ENCODE measurements around the gene WDR74. TPM values are rescaled to one million over a fixed set of nuclear protein-coding genes. Genes with fewer than 3 reads are reported as not detected.

The WDR74 gene
- total RNA-seq, 2 donors from 2014 or later, result 17.8 to 26.8 TPM

DNA sequence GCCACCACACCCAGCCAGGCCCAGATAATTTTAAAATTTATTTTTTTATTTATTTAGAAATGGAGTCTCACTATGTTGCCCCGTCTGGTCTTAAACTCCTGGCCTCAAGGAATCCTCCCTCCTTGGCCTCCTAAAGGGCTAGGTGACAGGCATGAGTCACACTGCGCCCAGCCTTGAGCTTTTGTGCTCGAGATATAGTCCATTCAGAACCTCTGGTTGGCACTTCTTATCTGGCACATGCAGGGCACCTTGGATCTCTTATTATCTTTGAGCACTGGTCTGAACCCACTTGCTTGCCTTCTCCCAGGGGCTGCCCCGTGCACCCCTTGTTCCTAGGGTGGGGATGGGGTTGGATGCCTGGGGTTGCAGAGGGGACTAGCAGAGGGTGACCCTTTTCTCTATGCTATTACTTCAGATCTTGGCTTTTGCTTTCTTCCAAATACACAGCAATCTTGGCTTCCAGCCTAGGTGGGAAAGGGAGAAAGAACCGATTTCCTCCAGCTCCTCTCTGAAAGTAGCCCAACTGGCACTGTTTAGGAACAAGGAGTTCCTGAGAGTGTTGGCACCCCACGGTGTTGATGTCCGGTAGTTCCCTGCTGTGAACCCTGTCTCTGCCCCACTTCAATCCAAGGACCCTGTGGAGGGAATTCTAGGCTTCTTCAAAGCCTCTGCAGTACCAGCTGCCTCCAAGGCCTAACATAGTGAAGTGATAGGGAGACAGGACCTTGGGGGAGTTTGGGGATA is 40.0 kb upstream of the WDR74 start:
- Histone ChIP-seq H3K36me3 (peaks cover 21% of the 10 kb centered on the region), H3K9me3 (no peaks in the 10 kb centered on the region), H3K27me3 (no peaks in the 10 kb centered on the region), H3K4me1 (peaks cover 2 to 46% of the 10 kb centered on the region in 2 donors), H3K27ac (peak overlapping the region; percentile 98 to 100), H3K4me3 (peak overlapping the region in 1 of 2 donors; percentile 97)
- peak; percentile 62 for DNase-seq (ENCODE audit: low spot score)
- TF ChIP-seq, protein P1, sequence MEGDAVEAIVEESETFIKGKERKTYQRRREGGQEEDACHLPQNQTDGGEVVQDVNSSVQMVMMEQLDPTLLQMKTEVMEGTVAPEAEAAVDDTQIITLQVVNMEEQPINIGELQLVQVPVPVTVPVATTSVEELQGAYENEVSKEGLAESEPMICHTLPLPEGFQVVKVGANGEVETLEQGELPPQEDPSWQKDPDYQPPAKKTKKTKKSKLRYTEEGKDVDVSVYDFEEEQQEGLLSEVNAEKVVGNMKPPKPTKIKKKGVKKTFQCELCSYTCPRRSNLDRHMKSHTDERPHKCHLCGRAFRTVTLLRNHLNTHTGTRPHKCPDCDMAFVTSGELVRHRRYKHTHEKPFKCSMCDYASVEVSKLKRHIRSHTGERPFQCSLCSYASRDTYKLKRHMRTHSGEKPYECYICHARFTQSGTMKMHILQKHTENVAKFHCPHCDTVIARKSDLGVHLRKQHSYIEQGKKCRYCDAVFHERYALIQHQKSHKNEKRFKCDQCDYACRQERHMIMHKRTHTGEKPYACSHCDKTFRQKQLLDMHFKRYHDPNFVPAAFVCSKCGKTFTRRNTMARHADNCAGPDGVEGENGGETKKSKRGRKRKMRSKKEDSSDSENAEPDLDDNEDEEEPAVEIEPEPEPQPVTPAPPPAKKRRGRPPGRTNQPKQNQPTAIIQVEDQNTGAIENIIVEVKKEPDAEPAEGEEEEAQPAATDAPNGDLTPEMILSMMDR (IDR thresholded peaks at IDR 0.05), result no peak

DNA sequence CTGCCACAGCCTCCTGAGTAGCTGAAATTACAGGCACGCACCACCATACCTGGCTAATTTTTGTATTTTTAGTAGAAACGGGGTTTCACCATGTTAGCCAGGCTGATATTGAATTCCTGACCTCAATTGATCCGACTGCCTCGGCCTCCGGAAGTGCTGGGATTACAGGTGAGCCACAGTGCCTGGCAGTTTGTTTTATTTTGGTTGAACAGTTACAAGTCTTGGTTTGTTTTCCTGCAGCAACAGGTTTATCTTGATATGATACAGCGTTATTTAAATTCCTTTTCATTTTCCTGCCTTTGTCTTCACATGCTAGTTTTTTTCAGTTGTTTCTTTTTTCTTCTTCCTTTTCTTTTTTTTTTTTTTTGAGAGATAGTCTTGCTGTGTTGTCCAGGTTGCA is 37.3 kb upstream of the WDR74 start:
- Histone ChIP-seq H3K4me1 (peaks cover 2 to 19% of the 10 kb centered on the region in 2 donors), H3K9me3 (no peaks in the 10 kb centered on the region), H3K36me3 (no peaks in the 10 kb centered on the region), H3K27me3 (no peaks in the 10 kb centered on the region), H3K4me3 (no peak overlapping the region), H3K27ac (no peak overlapping the region)
- TF ChIP-seq, protein P1 (IDR thresholded peaks at IDR 0.05), result no peak
- DNase-seq (ENCODE audit: low spot score), result no peak

DNA sequence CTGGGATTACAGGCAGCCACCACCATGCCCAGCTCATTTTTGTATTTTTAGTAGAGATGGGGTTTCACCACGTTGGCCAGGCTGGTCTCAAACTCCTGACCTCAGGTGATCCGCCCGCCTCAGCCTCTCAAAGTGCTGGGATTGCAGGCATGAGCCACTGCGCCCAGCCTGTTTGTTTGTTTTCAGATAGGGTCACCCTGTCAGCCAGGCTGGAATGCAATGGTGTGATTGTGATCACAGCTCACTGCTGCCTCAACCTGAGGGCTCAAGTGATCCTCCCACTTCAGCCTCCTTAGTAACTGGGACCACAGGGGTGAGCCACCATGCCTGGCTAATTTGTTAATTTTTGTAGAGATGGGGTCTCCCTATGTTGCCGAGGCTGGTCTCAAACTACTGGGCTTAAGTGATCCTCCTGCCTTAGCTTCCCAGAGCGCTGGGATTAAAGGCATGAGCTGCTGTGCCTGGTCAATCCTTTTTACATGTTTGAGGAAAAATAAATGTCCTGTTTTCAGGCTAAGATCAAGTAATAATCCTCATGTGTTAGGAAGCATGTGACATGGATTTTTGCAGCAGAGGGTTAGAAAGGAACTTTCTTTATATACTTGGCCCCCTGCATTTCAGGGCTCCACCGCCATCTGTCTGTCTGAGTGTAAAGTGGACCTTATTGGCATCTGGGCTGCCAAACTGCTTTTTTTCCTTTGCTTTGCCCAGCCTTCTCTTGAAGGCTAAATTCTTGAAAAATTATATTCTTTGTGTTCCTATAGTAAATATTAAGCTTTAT is 36.5 kb upstream of the WDR74 start:
- no peak for DNase-seq (ENCODE audit: low spot score)
- Histone ChIP-seq H3K4me1 (peaks cover 2 to 18% of the 10 kb centered on the region in 2 donors), H3K27ac (no peak overlapping the region), H3K4me3 (no peak overlapping the region), H3K27me3 (no peaks in the 10 kb centered on the region), H3K36me3 (no peaks in the 10 kb centered on the region), H3K9me3 (no peaks in the 10 kb centered on the region)
- TF ChIP-seq, protein P1 (IDR thresholded peaks at IDR 0.05), result no peak

DNA sequence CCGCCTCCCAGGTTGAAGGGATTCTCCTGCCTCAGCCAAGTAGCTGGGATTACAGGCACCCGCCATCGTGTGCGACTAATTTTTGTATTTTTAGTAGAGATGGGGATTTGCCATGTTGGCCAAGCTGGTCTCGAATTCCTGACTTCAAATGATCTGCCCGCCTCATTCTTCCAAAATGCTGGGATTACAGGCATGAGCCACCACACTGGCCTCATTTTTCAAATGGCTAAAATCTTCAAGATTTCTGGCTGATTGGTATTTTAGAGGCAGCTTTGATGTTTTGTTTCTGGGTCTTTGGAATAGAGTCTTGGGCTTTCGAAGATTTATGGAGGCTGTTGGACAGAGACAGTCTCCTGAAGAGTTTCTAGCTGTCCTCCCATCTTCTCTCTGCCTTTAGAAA is 35.5 kb upstream of the WDR74 start:
- Histone ChIP-seq H3K4me3 (no peak overlapping the region), H3K4me1 (peaks cover 2 to 11% of the 10 kb centered on the region in 2 donors), H3K27ac (no peak overlapping the region), H3K36me3 (no peaks in the 10 kb centered on the region), H3K27me3 (no peaks in the 10 kb centered on the region), H3K9me3 (no peaks in the 10 kb centered on the region)
- no peak for DNase-seq (ENCODE audit: low spot score)
- TF ChIP-seq, protein P1 (IDR thresholded peaks at IDR 0.05), result no peak

DNA sequence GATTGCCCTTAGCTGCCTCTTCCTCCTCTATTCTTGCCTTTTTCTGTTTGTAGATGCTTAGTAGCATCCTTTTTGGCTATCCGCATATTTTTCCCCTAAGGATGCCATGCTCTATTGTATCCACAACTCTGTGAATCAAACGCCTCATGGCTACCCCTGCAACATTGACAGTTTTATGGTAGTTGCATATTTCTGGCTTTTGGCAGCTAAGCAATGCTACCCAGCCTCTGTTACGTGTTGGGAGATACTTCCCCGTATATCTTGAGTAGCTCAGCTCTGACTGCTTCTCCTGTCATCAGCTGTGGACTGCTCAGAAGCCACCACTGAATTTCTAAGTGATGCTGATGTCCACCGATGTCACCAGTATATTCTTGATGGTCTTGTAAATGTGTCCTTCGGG is 26.2 kb upstream of the WDR74 start:
- H3K4me1 ChIP-seq, result no peaks in the 10 kb centered on the region
- no peak for DNase-seq (ENCODE audit: low spot score)
- H3K9me3 ChIP-seq, result no peaks in the 10 kb centered on the region
- H3K36me3 ChIP-seq, result no peaks in the 10 kb centered on the region
- TF ChIP-seq, protein P1 (IDR thresholded peaks at IDR 0.05), result no peak
- no peak overlapping the region for H3K4me3 ChIP-seq
- H3K27me3 ChIP-seq, result no peaks in the 10 kb centered on the region
- H3K27ac ChIP-seq, result no peak overlapping the region
